Measurements from ENCODE around the gene NPAP1. TPM values are rescaled to one million over a fixed set of nuclear protein-coding genes. Genes with fewer than 3 reads are reported as not detected.
"Not testable (repeated sequence)": the region's sequence is repeated elsewhere in the genome, so short reads cannot be mapped to it uniquely, and the experiment has no call there.

Gene NPAP1
- polyA plus RNA-seq (2013, experiment 1 of 2; ENCODE audit: insufficient read length) = not detected
- polyA plus RNA-seq (2013, experiment 2 of 2; ENCODE audit: insufficient read length) = not detected

- DNase-seq = no peak
Observed at GRCh38 chr15:24675332-24676144, at the start of gene NPAP1. NPAP1 (plus strand) TSS chr15:24675775; CDS start chr15:24675868, 93 bp downstream.

- DNase-seq = no peak
Observed at GRCh38 chr15:24627443-24627842, 48.1 kb upstream of the NPAP1 start.

- DNase-seq = no peak
Observed at GRCh38 chr15:24633082-24633481, 42.5 kb upstream of the NPAP1 start.

- DNase-seq = not testable (repeated sequence)
Observed at GRCh38 chr15:24639412-24639811, 36.2 kb upstream of the NPAP1 start.

GRCh38 chr15:24645627-24646026, 29.9 kb upstream of the NPAP1 start:
- no peak for DNase-seq

GRCh38 chr15:24659622-24660021, 16.0 kb upstream of the NPAP1 start:
- DNase-seq = no peak

- DNase-seq = no peak
Observed at GRCh38 chr15:24662991-24663390, 12.6 kb upstream of the NPAP1 start.

GRCh38 chr15:24676431-24676830, 856 bp downstream of the NPAP1 start:
- DNase-seq = no peak

- DNase-seq = no peak
Observed at GRCh38 chr15:24678485-24678884, 2.9 kb downstream of the NPAP1 start.

- DNase-seq = no peak
Observed at GRCh38 chr15:24682002-24682401, 6.4 kb downstream of the NPAP1 start.

- DNase-seq = not testable (repeated sequence)
Observed at GRCh38 chr15:24682905-24683304, 7.3 kb downstream of the NPAP1 start.

GRCh38 chr15:24683736-24684135, 8.2 kb downstream of the NPAP1 start:
- no peak for DNase-seq

GRCh38 chr15:24684313-24684712, 8.7 kb downstream of the NPAP1 start:
- no peak for DNase-seq

- no peak for DNase-seq
Observed at GRCh38 chr15:24696201-24696600, 20.6 kb downstream of the NPAP1 start.

GRCh38 chr15:24696842-24697241, 21.3 kb downstream of the NPAP1 start:
- no peak for DNase-seq

GRCh38 chr15:24718289-24719082, 42.9 kb downstream of the NPAP1 start:
- no peak for DNase-seq

GRCh38 chr15:24729760-24730159, 54.2 kb downstream of the NPAP1 start:
- no peak for DNase-seq
